ENCODE results near the gene GOLPH3. TPM values are rescaled to one million over a fixed set of nuclear protein-coding genes. Genes with fewer than 3 reads are reported as not detected.

Gene GOLPH3
- total and polyA plus RNA-seq, 2 experiments from 2014 or later = 68.5 to 96.1 TPM

DNA sequence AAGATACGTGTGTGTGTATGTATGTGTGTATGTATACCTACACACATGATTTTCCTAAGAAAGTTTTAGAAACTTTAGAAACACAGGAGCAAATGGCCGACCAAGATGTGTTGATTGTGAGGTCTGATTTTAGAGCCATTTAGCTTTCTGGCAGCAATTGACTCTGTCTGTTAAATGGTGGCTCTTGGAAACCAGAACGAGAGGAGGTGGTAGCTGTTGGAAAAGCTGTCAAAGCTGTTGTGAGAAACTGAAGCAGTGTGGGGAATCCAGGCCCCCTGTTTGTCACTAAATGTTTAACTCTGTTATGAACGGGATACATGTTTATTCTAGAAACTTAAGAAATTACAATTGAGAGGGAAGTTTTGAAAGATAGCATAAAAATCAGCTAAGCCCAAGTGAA is 91.4 kb downstream of the GOLPH3 start:
- Mint-ChIP-seq H3K9me3 (no peaks in the 10 kb centered on the region), H3K27ac (no peak overlapping the region), H3K36me3 (ENCODE audit: low read depth) (no peaks in the 10 kb centered on the region), H3K4me1 (no peaks in the 10 kb centered on the region), H3K27me3 (ENCODE audit: insufficient read depth, low read depth, poor library complexity) (peaks cover 4% of the 10 kb centered on the region), H3K4me3 (no peak overlapping the region)
- no peak for ATAC-seq
- Histone ChIP-seq H3K4me3 (no peak overlapping the region), H2AFZ (no peak overlapping the region), H3K27ac (ENCODE audit: low read depth) (no peak overlapping the region), H3K27me3 (ENCODE audit: insufficient read depth) (no peaks in the 10 kb centered on the region), H4K20me1 (replicated peaks; ENCODE audit: insufficient read depth) (no peaks in the 10 kb centered on the region), H3F3A (replicated peaks; ENCODE audit: low read depth) (no peaks in the 10 kb centered on the region), H3K79me2 (replicated peaks; ENCODE audit: insufficient read depth) (no peaks in the 10 kb centered on the region), H3K36me3 (ENCODE audit: insufficient read depth) (no peaks in the 10 kb centered on the region), H3K4me1 (ENCODE audit: insufficient read depth) (no peaks in the 10 kb centered on the region), H3K9me2 (ENCODE audit: insufficient read depth) (no peaks in the 10 kb centered on the region), H3K4me2 (no peak overlapping the region)
- TF ChIP-seq CREB1 (CRISPR knock-in tag; IDR thresholded peaks at IDR 0.05; ENCODE audit: low read depth) (no peak), EZH2 (IDR thresholded peaks at IDR 0.05; ENCODE audit: low read depth, unreplicated experiment) (no peak), JUNB (IDR thresholded peaks at IDR 0.05; ENCODE audit: unreplicated experiment) (no peak), ZNF331 (CRISPR knock-in tag; IDR thresholded peaks at IDR 0.05; ENCODE audit: low read depth) (no peak), POLR2AphosphoS5 (IDR thresholded peaks at IDR 0.05; ENCODE audit: low read depth) (no peak), STAT1 (IDR thresholded peaks at IDR 0.05; ENCODE audit: unreplicated experiment) (no peak), ZNF114 (CRISPR knock-in tag; IDR thresholded peaks at IDR 0.05) (no peak), EZH2phosphoT487 (IDR thresholded peaks at IDR 0.05; ENCODE audit: unreplicated experiment) (no peak), NANOG (IDR thresholded peaks at IDR 0.05; ENCODE audit: borderline replicate concordance) (no peak)
- TF ChIP-seq, protein P1, sequence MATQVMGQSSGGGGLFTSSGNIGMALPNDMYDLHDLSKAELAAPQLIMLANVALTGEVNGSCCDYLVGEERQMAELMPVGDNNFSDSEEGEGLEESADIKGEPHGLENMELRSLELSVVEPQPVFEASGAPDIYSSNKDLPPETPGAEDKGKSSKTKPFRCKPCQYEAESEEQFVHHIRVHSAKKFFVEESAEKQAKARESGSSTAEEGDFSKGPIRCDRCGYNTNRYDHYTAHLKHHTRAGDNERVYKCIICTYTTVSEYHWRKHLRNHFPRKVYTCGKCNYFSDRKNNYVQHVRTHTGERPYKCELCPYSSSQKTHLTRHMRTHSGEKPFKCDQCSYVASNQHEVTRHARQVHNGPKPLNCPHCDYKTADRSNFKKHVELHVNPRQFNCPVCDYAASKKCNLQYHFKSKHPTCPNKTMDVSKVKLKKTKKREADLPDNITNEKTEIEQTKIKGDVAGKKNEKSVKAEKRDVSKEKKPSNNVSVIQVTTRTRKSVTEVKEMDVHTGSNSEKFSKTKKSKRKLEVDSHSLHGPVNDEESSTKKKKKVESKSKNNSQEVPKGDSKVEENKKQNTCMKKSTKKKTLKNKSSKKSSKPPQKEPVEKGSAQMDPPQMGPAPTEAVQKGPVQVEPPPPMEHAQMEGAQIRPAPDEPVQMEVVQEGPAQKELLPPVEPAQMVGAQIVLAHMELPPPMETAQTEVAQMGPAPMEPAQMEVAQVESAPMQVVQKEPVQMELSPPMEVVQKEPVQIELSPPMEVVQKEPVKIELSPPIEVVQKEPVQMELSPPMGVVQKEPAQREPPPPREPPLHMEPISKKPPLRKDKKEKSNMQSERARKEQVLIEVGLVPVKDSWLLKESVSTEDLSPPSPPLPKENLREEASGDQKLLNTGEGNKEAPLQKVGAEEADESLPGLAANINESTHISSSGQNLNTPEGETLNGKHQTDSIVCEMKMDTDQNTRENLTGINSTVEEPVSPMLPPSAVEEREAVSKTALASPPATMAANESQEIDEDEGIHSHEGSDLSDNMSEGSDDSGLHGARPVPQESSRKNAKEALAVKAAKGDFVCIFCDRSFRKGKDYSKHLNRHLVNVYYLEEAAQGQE (IDR thresholded peaks at IDR 0.05; ENCODE audit: unreplicated experiment) = no peak
- TF ChIP-seq, protein P2, sequence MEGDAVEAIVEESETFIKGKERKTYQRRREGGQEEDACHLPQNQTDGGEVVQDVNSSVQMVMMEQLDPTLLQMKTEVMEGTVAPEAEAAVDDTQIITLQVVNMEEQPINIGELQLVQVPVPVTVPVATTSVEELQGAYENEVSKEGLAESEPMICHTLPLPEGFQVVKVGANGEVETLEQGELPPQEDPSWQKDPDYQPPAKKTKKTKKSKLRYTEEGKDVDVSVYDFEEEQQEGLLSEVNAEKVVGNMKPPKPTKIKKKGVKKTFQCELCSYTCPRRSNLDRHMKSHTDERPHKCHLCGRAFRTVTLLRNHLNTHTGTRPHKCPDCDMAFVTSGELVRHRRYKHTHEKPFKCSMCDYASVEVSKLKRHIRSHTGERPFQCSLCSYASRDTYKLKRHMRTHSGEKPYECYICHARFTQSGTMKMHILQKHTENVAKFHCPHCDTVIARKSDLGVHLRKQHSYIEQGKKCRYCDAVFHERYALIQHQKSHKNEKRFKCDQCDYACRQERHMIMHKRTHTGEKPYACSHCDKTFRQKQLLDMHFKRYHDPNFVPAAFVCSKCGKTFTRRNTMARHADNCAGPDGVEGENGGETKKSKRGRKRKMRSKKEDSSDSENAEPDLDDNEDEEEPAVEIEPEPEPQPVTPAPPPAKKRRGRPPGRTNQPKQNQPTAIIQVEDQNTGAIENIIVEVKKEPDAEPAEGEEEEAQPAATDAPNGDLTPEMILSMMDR (conservative IDR thresholded peaks at IDR 0.05; ENCODE audit: low read depth in 2 of 2) = no peak
- TF ChIP-seq, protein P3, sequence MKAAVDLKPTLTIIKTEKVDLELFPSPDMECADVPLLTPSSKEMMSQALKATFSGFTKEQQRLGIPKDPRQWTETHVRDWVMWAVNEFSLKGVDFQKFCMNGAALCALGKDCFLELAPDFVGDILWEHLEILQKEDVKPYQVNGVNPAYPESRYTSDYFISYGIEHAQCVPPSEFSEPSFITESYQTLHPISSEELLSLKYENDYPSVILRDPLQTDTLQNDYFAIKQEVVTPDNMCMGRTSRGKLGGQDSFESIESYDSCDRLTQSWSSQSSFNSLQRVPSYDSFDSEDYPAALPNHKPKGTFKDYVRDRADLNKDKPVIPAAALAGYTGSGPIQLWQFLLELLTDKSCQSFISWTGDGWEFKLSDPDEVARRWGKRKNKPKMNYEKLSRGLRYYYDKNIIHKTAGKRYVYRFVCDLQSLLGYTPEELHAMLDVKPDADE (IDR thresholded peaks at IDR 0.05) = no peak
- TF ChIP-seq, protein P4, sequence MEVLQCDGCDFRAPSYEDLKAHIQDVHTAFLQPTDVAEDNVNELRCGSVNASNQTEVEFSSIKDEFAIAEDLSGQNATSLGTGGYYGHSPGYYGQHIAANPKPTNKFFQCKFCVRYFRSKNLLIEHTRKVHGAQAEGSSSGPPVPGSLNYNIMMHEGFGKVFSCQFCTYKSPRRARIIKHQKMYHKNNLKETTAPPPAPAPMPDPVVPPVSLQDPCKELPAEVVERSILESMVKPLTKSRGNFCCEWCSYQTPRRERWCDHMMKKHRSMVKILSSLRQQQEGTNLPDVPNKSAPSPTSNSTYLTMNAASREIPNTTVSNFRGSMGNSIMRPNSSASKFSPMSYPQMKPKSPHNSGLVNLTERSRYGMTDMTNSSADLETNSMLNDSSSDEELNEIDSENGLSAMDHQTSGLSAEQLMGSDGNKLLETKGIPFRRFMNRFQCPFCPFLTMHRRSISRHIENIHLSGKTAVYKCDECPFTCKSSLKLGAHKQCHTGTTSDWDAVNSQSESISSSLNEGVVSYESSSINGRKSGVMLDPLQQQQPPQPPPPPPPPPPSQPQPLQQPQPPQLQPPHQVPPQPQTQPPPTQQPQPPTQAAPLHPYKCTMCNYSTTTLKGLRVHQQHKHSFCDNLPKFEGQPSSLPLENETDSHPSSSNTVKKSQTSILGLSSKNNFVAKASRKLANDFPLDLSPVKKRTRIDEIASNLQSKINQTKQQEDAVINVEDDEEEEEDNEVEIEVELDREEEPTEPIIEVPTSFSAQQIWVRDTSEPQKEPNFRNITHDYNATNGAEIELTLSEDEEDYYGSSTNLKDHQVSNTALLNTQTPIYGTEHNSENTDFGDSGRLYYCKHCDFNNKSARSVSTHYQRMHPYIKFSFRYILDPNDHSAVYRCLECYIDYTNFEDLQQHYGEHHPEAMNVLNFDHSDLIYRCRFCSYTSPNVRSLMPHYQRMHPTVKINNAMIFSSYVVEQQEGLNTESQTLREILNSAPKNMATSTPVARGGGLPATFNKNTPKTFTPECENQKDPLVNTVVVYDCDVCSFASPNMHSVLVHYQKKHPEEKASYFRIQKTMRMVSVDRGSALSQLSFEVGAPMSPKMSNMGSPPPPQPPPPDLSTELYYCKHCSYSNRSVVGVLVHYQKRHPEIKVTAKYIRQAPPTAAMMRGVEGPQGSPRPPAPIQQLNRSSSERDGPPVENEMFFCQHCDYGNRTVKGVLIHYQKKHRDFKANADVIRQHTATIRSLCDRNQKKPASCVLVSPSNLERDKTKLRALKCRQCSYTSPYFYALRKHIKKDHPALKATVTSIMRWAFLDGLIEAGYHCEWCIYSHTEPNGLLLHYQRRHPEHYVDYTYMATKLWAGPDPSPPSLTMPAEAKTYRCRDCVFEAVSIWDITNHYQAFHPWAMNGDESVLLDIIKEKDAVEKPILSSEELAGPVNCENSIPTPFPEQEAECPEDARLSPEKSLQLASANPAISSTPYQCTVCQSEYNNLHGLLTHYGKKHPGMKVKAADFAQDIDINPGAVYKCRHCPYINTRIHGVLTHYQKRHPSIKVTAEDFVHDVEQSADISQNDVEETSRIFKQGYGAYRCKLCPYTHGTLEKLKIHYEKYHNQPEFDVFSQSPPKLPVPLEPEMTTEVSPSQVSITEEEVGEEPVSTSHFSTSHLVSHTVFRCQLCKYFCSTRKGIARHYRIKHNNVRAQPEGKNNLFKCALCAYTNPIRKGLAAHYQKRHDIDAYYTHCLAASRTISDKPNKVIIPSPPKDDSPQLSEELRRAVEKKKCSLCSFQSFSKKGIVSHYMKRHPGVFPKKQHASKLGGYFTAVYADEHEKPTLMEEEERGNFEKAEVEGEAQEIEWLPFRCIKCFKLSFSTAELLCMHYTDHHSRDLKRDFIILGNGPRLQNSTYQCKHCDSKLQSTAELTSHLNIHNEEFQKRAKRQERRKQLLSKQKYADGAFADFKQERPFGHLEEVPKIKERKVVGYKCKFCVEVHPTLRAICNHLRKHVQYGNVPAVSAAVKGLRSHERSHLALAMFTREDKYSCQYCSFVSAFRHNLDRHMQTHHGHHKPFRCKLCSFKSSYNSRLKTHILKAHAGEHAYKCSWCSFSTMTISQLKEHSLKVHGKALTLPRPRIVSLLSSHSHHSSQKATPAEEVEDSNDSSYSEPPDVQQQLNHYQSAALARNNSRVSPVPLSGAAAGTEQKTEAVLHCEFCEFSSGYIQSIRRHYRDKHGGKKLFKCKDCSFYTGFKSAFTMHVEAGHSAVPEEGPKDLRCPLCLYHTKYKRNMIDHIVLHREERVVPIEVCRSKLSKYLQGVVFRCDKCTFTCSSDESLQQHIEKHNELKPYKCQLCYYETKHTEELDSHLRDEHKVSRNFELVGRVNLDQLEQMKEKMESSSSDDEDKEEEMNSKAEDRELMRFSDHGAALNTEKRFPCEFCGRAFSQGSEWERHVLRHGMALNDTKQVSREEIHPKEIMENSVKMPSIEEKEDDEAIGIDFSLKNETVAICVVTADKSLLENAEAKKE (CRISPR knock-in tag; IDR thresholded peaks at IDR 0.05) = no peak
- DNase-seq (ENCODE audit: low spot score) = no peak

All from GM23338 (cell line).